ENCODE results near the gene RFPL1.

- TF ChIP-seq EZH2phosphoT487 (IDR thresholded peaks at IDR 0.05; ENCODE audit: low read depth, severe bottlenecking, unreplicated experiment) (no peak), CTCF (IDR thresholded peaks at IDR 0.05; ENCODE audit: poor library complexity) (no peak)
Observed at GRCh38 chr22:29464581-29464980, 26.2 kb downstream of the RFPL1 start.
